SK-N-MC (cell line): Measurements from ENCODE around the gene FIBCD1.

Experiments
- EZH2 ChIP-seq: fragments of 200-600 bp; sonication (generic); IDR thresholded peaks from one replicate; pipeline ENCODE4 v1.6.1; 2017; ENCODE audit warnings: antibody characterized with exemption
- FOXP2 ChIP-seq: optimal IDR thresholded peaks from 2 replicates; pipeline ENCODE3; 2011; ENCODE audit warnings: mild to moderate bottlenecking, moderate library complexity; ENCODE audit not compliant: insufficient read depth; ENCODE audit errors: extremely low read length, control extremely low read depth
- POLR2AphosphoS5 ChIP-seq: IDR thresholded peaks from 2 replicates; pipeline ENCODE4 v1.6.1; 2012; ENCODE audit warnings: mild to moderate bottlenecking, low read depth, low read length, borderline replicate concordance

GRCh38 chr9:130858739-130859705 is 80.0 kb downstream of the FIBCD1 start:
- TF ChIP-seq EZH2 (no peak), FOXP2 (no peak), POLR2AphosphoS5 (no peak)
